ENCODE measurements around the gene TECPR1.

The TECPR1 gene

DNA sequence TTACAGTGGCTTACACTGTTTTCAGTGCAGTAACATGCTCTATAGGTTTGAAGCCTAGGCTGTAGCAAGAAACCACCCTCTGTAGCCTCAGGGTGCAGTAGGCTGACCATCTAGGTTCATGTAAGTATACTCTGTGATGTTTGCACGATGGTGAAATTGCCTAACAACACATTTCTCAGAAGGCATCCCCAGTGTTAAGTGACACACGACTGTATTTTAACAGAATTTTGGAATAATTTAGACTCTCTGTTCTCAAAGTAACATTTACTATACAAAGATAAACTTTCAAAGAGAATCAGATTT is 85.4 kb downstream of the TECPR1 start:
- H3K9me3 ChIP-seq (ENCODE audit: control extremely low read depth in 1 of 5, control insufficient read depth in 4 of 5, insufficient read depth in 2 of 5, low read depth in 1 of 5, low read length in 4 of 5) = no peaks in the 10 kb centered on the region
- H3K27ac ChIP-seq (ENCODE audit: insufficient read depth in 1 of 2, low read depth in 1 of 2, low read length in 2 of 2, poor library complexity in 1 of 2, severe bottlenecking in 2 of 2) = no peak overlapping the region
- WGBS (ENCODE audit: insufficient coverage) = 100% methylated on average over 1 of the region's 2 CpGs
- ChIA-PET POLR2A (no interaction called here), CTCF (interaction anchor here (0.7 to 12.3 kb wide), 12 partner anchors 9 to 1003 kb away, joined by 3 to 316 read pairs (median 12); partner anchors contain the start of gene LMTK2)
- no peaks in the 10 kb centered on the region for H3K27me3 ChIP-seq (replicated peaks in 2 of 5; ENCODE audit: control insufficient read depth in 4 of 5, insufficient read depth in 5 of 5, low read length in 4 of 5)
- H3K36me3 ChIP-seq (ENCODE audit: control insufficient read depth in 4 of 4, insufficient read depth in 4 of 4, low read length in 3 of 4) = peaks cover 0 to 3% (median under 1%) of the 10 kb centered on the region in 4 experiments
- no peak for DNase-seq
- no peaks in the 10 kb centered on the region for H3K4me1 ChIP-seq (ENCODE audit: control extremely low read depth in 1 of 4, control insufficient read depth in 4 of 4, insufficient read depth in 4 of 4, low read length in 3 of 4)
- H3K4me3 ChIP-seq (ENCODE audit: control insufficient read depth in 1 of 7, extremely low read depth in 1 of 7, insufficient read depth in 4 of 7, low read depth in 2 of 7, low read length in 6 of 7) = no peak overlapping the region

DNA sequence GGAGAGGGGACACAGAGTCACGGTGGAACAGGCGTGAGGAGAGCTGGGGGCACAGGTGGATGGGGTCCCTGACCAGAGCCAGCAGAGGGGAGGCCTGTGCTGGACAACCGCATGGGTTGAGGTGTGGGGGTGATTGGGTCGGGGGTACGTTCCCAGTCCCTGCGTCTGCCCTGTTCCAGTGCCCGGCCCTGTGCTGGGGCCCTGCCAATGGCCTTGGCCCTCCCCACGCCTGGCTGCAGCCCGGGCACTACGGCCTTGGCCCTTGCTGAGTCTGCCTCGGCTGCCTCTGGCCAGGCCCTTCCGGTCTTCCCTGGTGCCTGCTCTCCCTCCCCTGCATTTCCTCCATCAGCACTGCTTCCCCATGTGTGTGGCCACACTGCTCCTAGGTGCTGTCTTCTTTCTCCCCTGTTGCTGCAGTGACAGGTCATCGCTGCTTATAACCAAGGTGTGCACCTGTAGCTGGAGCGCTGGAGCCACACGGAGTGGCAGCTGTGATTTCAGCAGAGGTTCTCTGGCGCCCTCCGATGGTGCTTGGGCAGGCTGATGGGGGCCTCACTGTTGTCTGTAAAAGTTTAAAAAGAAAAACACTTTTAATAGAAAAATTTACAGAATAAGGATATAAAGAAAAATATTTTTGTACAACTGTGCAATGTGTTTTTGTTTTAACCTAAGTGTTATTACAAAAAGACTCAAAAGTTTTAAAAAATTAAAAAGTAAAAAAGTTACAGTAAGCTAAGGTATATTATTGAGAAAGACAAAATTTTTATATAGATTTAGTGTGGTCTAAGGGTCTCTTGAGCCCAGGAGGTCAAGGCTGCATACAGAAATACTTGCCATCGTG is 86.0 kb downstream of the TECPR1 start:
- H3K4me3 ChIP-seq (ENCODE audit: control insufficient read depth in 1 of 7, extremely low read depth in 1 of 7, insufficient read depth in 4 of 7, low read depth in 2 of 7, low read length in 6 of 7) = no peak overlapping the region
- peak; percentile 33 to 62 (median 50) for DNase-seq
- no peak overlapping the region for H3K27ac ChIP-seq (ENCODE audit: insufficient read depth in 1 of 2, low read depth in 1 of 2, low read length in 2 of 2, poor library complexity in 1 of 2, severe bottlenecking in 2 of 2)
- H3K4me1 ChIP-seq (ENCODE audit: control extremely low read depth in 1 of 4, control insufficient read depth in 4 of 4, insufficient read depth in 4 of 4, low read length in 3 of 4) = no peaks in the 10 kb centered on the region
- POLR2A ChIA-PET = no interaction called here
- H3K27me3 ChIP-seq (replicated peaks in 2 of 5; ENCODE audit: control insufficient read depth in 4 of 5, insufficient read depth in 5 of 5, low read length in 4 of 5) = no peaks in the 10 kb centered on the region
- 70% methylated on average over 9 of the region's 18 CpGs for WGBS (ENCODE audit: insufficient coverage)
- H3K9me3 ChIP-seq (ENCODE audit: control extremely low read depth in 1 of 5, control insufficient read depth in 4 of 5, insufficient read depth in 2 of 5, low read depth in 1 of 5, low read length in 4 of 5) = no peaks in the 10 kb centered on the region
- H3K36me3 ChIP-seq (ENCODE audit: control insufficient read depth in 4 of 4, insufficient read depth in 4 of 4, low read length in 3 of 4) = no peaks in the 10 kb centered on the region
- CTCF ChIA-PET = interaction anchor here (0.6 to 12.3 kb wide), 15 partner anchors 10 to 1002 kb away, joined by 3 to 316 read pairs (median 8); partner anchors contain the start of gene LMTK2

All from common myeloid progenitor, CD34-positive (primary cell).